HL-60 (cell line): Measurements from ENCODE around the gene TRIML1.

Experiments
- DNase-seq, 2 experiments: peaks; one replicate each; pipeline ENCODE4 v3.0.0-alpha.2; 2010 to 2020; ENCODE audit warnings: low read depth in 1 of 2, low spot score in 1 of 2
- H3K27ac ChIP-seq: fragments of 250-450 bp; sonication (Bioruptor Pico); replicated peaks from 2 replicates; pipeline ENCODE4 v1.5.1; 2020; ENCODE audit warnings: mild to moderate bottlenecking, moderate library complexity
- H3K27me3 ChIP-seq: fragments of 250-450 bp; sonication (Bioruptor Pico); 2 replicates; pipeline ENCODE4 v1.5.1; 2021; ENCODE audit warnings: mild to moderate bottlenecking, moderate library complexity; ENCODE audit not compliant: insufficient read depth, poor library complexity, severe bottlenecking
- H3K4me3 ChIP-seq: replicated peaks from 2 replicates; pipeline ENCODE4 v1.5.1; 2011; ENCODE audit warnings: mild to moderate bottlenecking, control low read depth, low read length; ENCODE audit not compliant: insufficient read depth
- CTCF ChIP-seq: IDR thresholded peaks from one replicate; pipeline ENCODE4 v1.5.1; 2011; ENCODE audit warnings: low read length, control low read depth, inconsistent platforms; ENCODE audit not compliant: insufficient read depth
- GABPA ChIP-seq: IDR thresholded peaks from 2 replicates; pipeline ENCODE4 v1.6.1; 2012; ENCODE audit warnings: low read depth
- POLR2AphosphoS5 ChIP-seq: IDR thresholded peaks from 2 replicates; pipeline ENCODE4 v1.6.1; 2012; ENCODE audit warnings: low read depth
- REST ChIP-seq: IDR thresholded peaks from 2 replicates; pipeline ENCODE4 v1.6.1; 2012; ENCODE audit warnings: low read depth; ENCODE audit not compliant: insufficient replicate concordance
- SPI1 ChIP-seq: IDR thresholded peaks from 2 replicates; pipeline ENCODE4 v1.6.1; 2012; ENCODE audit warnings: low read depth, mild to moderate bottlenecking, borderline replicate concordance
- long read RNA-seq: library from polyadenylated mRNA; unstranded; transcript quantifications from one replicate; pipeline ENCODE4 v2.0.0, GENCODE V29; 2020

TRIML1 gene
- long read RNA-seq, result 0 reads

DNA sequence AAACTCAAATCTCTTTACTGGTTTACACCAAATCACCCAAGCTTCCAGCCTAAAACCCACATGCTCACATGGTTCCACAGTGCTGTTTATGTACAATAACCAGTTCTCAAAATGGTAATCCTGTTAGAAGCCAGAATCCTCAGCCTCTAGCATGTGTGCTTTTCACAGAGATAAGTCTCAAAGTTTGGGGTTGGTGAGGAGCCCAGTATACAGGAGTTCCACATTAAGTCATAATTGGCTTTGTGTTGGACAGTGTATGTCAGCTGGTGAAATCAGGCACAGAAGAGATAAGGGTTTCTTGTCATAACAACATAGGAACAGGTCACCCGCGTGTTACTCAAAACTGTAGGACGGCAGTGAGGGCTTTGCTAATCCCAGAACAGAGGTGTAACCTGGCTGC lies at the start of gene TRIML1:
TRIML1 (plus strand) TSS at position 301 of the 400 bp plus-strand sequence. CDS start 118 bp downstream, outside the sequence.
- H3K27me3 ChIP-seq, result no peaks in the 10 kb centered on the region
- H3K27ac ChIP-seq, result no peak within 1 kb of the TSS
- no peak for DNase-seq
- TF ChIP-seq CTCF (no peak), GABPA (no peak), SPI1 (no peak), POLR2AphosphoS5 (no peak), REST (no peak)
- no peak within 1 kb of the TSS for H3K4me3 ChIP-seq

DNA sequence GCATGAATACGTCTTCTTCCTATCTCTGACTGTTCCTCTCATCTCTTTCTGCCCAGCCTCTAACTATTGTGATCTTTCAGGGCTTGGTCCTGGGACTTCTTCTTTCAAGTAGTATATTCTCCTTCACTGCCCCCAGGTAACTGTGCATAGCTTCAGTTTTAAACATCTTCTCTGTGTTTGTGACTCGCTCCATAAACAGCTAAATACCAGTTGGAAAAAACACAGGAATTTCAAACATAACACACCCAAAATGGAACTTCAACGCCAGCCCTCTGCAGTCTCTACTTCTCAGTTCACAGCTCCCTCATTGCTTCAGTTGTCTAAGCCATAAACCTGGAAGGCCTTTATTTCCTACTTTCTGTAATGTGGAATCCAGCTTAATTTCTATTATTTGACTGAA lies 46.4 kb upstream of the TRIML1 start:
- Histone ChIP-seq H3K27ac (no peak overlapping the region), H3K4me3 (no peak overlapping the region), H3K27me3 (no peaks in the 10 kb centered on the region)
- DNase-seq, result no peak
- TF ChIP-seq CTCF (no peak), SPI1 (no peak), POLR2AphosphoS5 (no peak), GABPA (no peak), REST (no peak)

DNA sequence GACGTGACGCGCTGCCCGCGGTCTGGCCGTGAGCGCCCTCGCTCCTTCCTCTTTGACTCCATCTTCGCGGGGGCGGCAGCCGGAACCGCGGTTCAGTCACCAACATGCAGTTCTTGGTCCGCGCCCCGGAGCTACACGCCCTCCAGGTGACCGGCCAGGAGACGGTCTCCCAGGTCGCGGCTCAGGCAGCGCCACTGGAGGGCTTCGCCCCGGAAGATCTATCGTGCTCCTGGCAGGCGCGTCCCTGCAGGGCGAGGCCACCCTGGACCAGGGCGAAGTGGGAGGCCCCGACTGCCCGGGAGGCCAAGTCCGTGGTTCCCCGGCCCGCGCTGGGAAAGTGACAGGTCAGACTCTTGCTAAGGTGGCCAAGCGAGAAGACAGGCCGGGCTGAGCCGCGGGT lies 32.8 kb upstream of the TRIML1 start:
- Histone ChIP-seq H3K27ac (no peak overlapping the region), H3K27me3 (no peaks in the 10 kb centered on the region), H3K4me3 (no peak overlapping the region)
- no peak for DNase-seq
- TF ChIP-seq POLR2AphosphoS5 (no peak), REST (no peak), SPI1 (no peak), GABPA (no peak), CTCF (no peak)
